ENCODE data around the gene DEXI.
"Not testable (repeated sequence)": the region's sequence is repeated elsewhere in the genome, so short reads cannot be mapped to it uniquely, and the experiment has no call there.

DEXI gene

GRCh38 chr16:10969615-10970014 lies 27.3 kb upstream of the DEXI start:
- DNase-seq (ENCODE audit: low spot score) (no peak), FAIRE-seq (no peak)

- FAIRE-seq = no peak
- DNase-seq (ENCODE audit: low spot score) = no peak
Measured at GRCh38 chr16:10968498-10968897, 26.2 kb upstream of the DEXI start.

- no peak for FAIRE-seq
Measured at GRCh38 chr16:10967986-10968385, 25.7 kb upstream of the DEXI start.

GRCh38 chr16:10966559-10966958 lies 24.3 kb upstream of the DEXI start:
- not testable (repeated sequence) for DNase-seq (ENCODE audit: low spot score); FAIRE-seq

More at GRCh38 chr16:10967986-10968385, 25.7 kb upstream of the DEXI start:
- DNase-seq (ENCODE audit: low spot score) = no peak

- DNase-seq (ENCODE audit: low spot score) (no peak), FAIRE-seq (no peak)
Measured at GRCh38 chr16:10966129-10966528, 23.9 kb upstream of the DEXI start.

GRCh38 chr16:10965440-10966061 lies 23.3 kb upstream of the DEXI start:
- no peak for DNase-seq (ENCODE audit: low spot score)
- FAIRE-seq = no peak

GRCh38 chr16:10964891-10965326 lies 22.6 kb upstream of the DEXI start:
- DNase-seq (ENCODE audit: low spot score) (no peak), FAIRE-seq (no peak)

GRCh38 chr16:10964039-10964890 lies 22.0 kb upstream of the DEXI start:
- peak; percentile 87 for DNase-seq (ENCODE audit: low spot score)
- FAIRE-seq = no peak

- peak; percentile 73 for DNase-seq (ENCODE audit: low spot score)
- no peak for FAIRE-seq
Measured at GRCh38 chr16:10961231-10961630, 19.0 kb upstream of the DEXI start.

GRCh38 chr16:10959161-10959560 lies 16.9 kb upstream of the DEXI start:
- DNase-seq (ENCODE audit: low spot score) (no peak), FAIRE-seq (no peak)

- no peak for DNase-seq (ENCODE audit: low spot score)
- no peak for FAIRE-seq
Measured at GRCh38 chr16:10957771-10958482, 15.7 kb upstream of the DEXI start.

GRCh38 chr16:10954903-10955302 lies 12.6 kb upstream of the DEXI start:
- DNase-seq (ENCODE audit: low spot score) = no peak
- FAIRE-seq = no peak

- FAIRE-seq = no peak
- no peak for DNase-seq (ENCODE audit: low spot score)
Measured at GRCh38 chr16:10951026-10951425, 8.8 kb upstream of the DEXI start.

- no peak for DNase-seq (ENCODE audit: low spot score)
- no peak for FAIRE-seq
Measured at GRCh38 chr16:10950393-10950792, 8.1 kb upstream of the DEXI start.

GRCh38 chr16:10949424-10949970 lies 7.2 kb upstream of the DEXI start:
- peak; percentile 36 for DNase-seq (ENCODE audit: low spot score)

GRCh38 chr16:10947211-10947787 lies 5.0 kb upstream of the DEXI start:
- FAIRE-seq = no peak
- no peak for DNase-seq (ENCODE audit: low spot score)

More at GRCh38 chr16:10949424-10949970, 7.2 kb upstream of the DEXI start:
- no peak for FAIRE-seq

- DNase-seq (ENCODE audit: low spot score) = peak; percentile 72
- no peak for FAIRE-seq
Measured at GRCh38 chr16:10946308-10946707, 4.0 kb upstream of the DEXI start.

- no peak for FAIRE-seq
- no peak for DNase-seq (ENCODE audit: low spot score)
Measured at GRCh38 chr16:10945065-10945787, 3.0 kb upstream of the DEXI start.

GRCh38 chr16:10944249-10945064 lies 2.2 kb upstream of the DEXI start, which contains the start of gene CLEC16A:
TSS of gene CLEC16A (plus strand) at chr16:10944564. CDS start at chr16:10944718, 154 bp downstream.
- FAIRE-seq = peak; percentile 86

GRCh38 chr16:10943064-10943353 lies 741 bp upstream of the DEXI start:
- FAIRE-seq (no peak), DNase-seq (ENCODE audit: low spot score) (no peak)

More at GRCh38 chr16:10944249-10945064, 2.2 kb upstream of the DEXI start, which contains the start of gene CLEC16A:
- DNase-seq (ENCODE audit: low spot score) = peak; percentile 98
